ENCODE measurements around the gene MAP3K20. TPM values are rescaled to one million over a fixed set of nuclear protein-coding genes. Genes with fewer than 3 reads are reported as not detected.
"Not testable (repeated sequence)": the region's sequence is repeated elsewhere in the genome, so short reads cannot be mapped to it uniquely, and the experiment has no call there.

Gene MAP3K20
- total RNA-seq, 1 experiment from 2014 or later, result 40.0 TPM

GRCh38 chr2:173299764-173300163 is 224.1 kb downstream of the MAP3K20 start:
- BruUV-seq (replicated peaks), result no TSS peak
- Histone ChIP-seq H3K4me1 (ENCODE audit: insufficient read depth, low read length, poor library complexity, severe bottlenecking) (no peaks in the 10 kb centered on the region), H3K9me3 (ENCODE audit: low read depth, low read length, poor library complexity, severe bottlenecking) (peaks cover 20% of the 10 kb centered on the region), H3K27me3 (replicated peaks; ENCODE audit: insufficient read depth, low read depth, low read length, poor library complexity) (no peaks in the 10 kb centered on the region), H3K36me3 (ENCODE audit: insufficient read depth, low read length, poor library complexity, severe bottlenecking) (no peaks in the 10 kb centered on the region), H3K4me3 (ENCODE audit: low read depth, low read length, poor library complexity, severe bottlenecking) (no peak overlapping the region), H3K27ac (ENCODE audit: low read depth, low read length, poor library complexity, severe bottlenecking) (no peak overlapping the region)
- intact Hi-C loops (cut with micrococcal nuclease; ENCODE audit: unreplicated experiment), result no loop called here
- TF ChIP-seq, protein P1, sequence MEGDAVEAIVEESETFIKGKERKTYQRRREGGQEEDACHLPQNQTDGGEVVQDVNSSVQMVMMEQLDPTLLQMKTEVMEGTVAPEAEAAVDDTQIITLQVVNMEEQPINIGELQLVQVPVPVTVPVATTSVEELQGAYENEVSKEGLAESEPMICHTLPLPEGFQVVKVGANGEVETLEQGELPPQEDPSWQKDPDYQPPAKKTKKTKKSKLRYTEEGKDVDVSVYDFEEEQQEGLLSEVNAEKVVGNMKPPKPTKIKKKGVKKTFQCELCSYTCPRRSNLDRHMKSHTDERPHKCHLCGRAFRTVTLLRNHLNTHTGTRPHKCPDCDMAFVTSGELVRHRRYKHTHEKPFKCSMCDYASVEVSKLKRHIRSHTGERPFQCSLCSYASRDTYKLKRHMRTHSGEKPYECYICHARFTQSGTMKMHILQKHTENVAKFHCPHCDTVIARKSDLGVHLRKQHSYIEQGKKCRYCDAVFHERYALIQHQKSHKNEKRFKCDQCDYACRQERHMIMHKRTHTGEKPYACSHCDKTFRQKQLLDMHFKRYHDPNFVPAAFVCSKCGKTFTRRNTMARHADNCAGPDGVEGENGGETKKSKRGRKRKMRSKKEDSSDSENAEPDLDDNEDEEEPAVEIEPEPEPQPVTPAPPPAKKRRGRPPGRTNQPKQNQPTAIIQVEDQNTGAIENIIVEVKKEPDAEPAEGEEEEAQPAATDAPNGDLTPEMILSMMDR (conservative IDR thresholded peaks at IDR 0.05; ENCODE audit: low read depth, low read length), result no peak
- TF ChIP-seq EZH2 (IDR thresholded peaks at IDR 0.05; ENCODE audit: borderline replicate concordance, low read depth, low read length, poor library complexity, severe bottlenecking), result no peak
- CTCF ChIA-PET, result no interaction called here
- POLR2A ChIA-PET (ENCODE audit: low non-redundant PET), result no interaction called here
- peak; percentile 6 for DNase-seq (ENCODE audit: low spot score)

GRCh38 chr2:173300458-173300857 is 224.8 kb downstream of the MAP3K20 start:
- intact Hi-C loops (cut with micrococcal nuclease; ENCODE audit: unreplicated experiment), result no loop called here
- no peak overlapping the region for H3K4me3 ChIP-seq (ENCODE audit: low read depth, low read length, poor library complexity, severe bottlenecking)

GRCh38 chr2:173301549-173301948 is 225.9 kb downstream of the MAP3K20 start:
- H3K4me3 ChIP-seq (ENCODE audit: low read depth, low read length, poor library complexity, severe bottlenecking); H3K27me3 ChIP-seq (replicated peaks; ENCODE audit: insufficient read depth, low read depth, low read length, poor library complexity); POLR2A ChIA-PET (ENCODE audit: low non-redundant PET); H3K36me3 ChIP-seq (ENCODE audit: insufficient read depth, low read length, poor library complexity, severe bottlenecking); H3K27ac ChIP-seq (ENCODE audit: low read depth, low read length, poor library complexity, severe bottlenecking); intact Hi-C loops (cut with micrococcal nuclease; ENCODE audit: unreplicated experiment); DNase-seq (ENCODE audit: low spot score); BruUV-seq (replicated peaks); H3K4me1 ChIP-seq (ENCODE audit: insufficient read depth, low read length, poor library complexity, severe bottlenecking): not testable (repeated sequence)
- CTCF ChIA-PET, result interaction anchor here (0.6 kb wide), 1 partner anchor 128 kb away, joined by 3 read pairs; no protein-coding TSS in a partner anchor
- peaks cover 20% of the 10 kb centered on the region for H3K9me3 ChIP-seq (ENCODE audit: low read depth, low read length, poor library complexity, severe bottlenecking)

More at GRCh38 chr2:173300458-173300857, 224.8 kb downstream of the MAP3K20 start:
- ChIA-PET CTCF (no interaction called here), POLR2A (ENCODE audit: low non-redundant PET) (no interaction called here)
- DNase-seq (ENCODE audit: low spot score), result no peak
- no TSS peak for BruUV-seq (replicated peaks)
- no peak overlapping the region for H3K27ac ChIP-seq (ENCODE audit: low read depth, low read length, poor library complexity, severe bottlenecking)
- H3K4me1 ChIP-seq (ENCODE audit: insufficient read depth, low read length, poor library complexity, severe bottlenecking), result no peaks in the 10 kb centered on the region
- H3K27me3 ChIP-seq (replicated peaks; ENCODE audit: insufficient read depth, low read depth, low read length, poor library complexity), result no peaks in the 10 kb centered on the region
- TF ChIP-seq, protein P1 (conservative IDR thresholded peaks at IDR 0.05; ENCODE audit: low read depth, low read length), result no peak
- TF ChIP-seq EZH2 (IDR thresholded peaks at IDR 0.05; ENCODE audit: borderline replicate concordance, low read depth, low read length, poor library complexity, severe bottlenecking), result no peak
- peaks cover 20% of the 10 kb centered on the region for H3K9me3 ChIP-seq (ENCODE audit: low read depth, low read length, poor library complexity, severe bottlenecking)
- no peaks in the 10 kb centered on the region for H3K36me3 ChIP-seq (ENCODE audit: insufficient read depth, low read length, poor library complexity, severe bottlenecking)

DNA sequence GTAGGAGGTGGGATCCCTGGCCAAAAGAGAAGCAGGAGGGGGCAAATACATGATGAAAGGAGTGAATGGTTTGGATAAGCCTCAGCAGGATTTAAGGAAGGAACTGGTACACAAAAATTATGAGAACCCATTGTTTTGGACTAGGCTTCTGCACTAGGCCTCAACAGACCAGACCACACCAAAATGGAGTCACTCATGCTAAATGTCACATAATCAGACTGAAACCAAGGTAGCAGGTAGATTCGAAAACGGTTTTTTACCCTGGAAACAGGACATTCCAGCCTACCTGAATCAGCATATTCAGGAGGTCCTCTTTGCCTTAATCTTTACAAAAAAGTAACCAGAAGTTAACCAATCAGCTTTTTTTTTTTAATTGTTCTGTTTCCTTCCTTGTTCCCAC is 229.7 kb downstream of the MAP3K20 start:
- BruUV-seq (replicated peaks), result no TSS peak
- Histone ChIP-seq H3K9me3 (ENCODE audit: low read depth, low read length, poor library complexity, severe bottlenecking) (no peaks in the 10 kb centered on the region), H3K27ac (ENCODE audit: low read depth, low read length, poor library complexity, severe bottlenecking) (no peak overlapping the region), H3K4me3 (ENCODE audit: low read depth, low read length, poor library complexity, severe bottlenecking) (no peak overlapping the region), H3K27me3 (replicated peaks; ENCODE audit: insufficient read depth, low read depth, low read length, poor library complexity) (no peaks in the 10 kb centered on the region), H3K4me1 (ENCODE audit: insufficient read depth, low read length, poor library complexity, severe bottlenecking) (no peaks in the 10 kb centered on the region), H3K36me3 (ENCODE audit: insufficient read depth, low read length, poor library complexity, severe bottlenecking) (no peaks in the 10 kb centered on the region)
- no peak for DNase-seq (ENCODE audit: low spot score)
- POLR2A ChIA-PET (ENCODE audit: low non-redundant PET), result no interaction called here
- CTCF ChIA-PET, result no interaction called here
- TF ChIP-seq, protein P1 (conservative IDR thresholded peaks at IDR 0.05; ENCODE audit: low read depth, low read length), result no peak
- no peak for TF ChIP-seq EZH2 (IDR thresholded peaks at IDR 0.05; ENCODE audit: borderline replicate concordance, low read depth, low read length, poor library complexity, severe bottlenecking)
- intact Hi-C loops (cut with micrococcal nuclease; ENCODE audit: unreplicated experiment), result no loop called here

Data from A673 (cell line).